ENCODE measurements around the gene UBE3B.

Gene UBE3B

DNA sequence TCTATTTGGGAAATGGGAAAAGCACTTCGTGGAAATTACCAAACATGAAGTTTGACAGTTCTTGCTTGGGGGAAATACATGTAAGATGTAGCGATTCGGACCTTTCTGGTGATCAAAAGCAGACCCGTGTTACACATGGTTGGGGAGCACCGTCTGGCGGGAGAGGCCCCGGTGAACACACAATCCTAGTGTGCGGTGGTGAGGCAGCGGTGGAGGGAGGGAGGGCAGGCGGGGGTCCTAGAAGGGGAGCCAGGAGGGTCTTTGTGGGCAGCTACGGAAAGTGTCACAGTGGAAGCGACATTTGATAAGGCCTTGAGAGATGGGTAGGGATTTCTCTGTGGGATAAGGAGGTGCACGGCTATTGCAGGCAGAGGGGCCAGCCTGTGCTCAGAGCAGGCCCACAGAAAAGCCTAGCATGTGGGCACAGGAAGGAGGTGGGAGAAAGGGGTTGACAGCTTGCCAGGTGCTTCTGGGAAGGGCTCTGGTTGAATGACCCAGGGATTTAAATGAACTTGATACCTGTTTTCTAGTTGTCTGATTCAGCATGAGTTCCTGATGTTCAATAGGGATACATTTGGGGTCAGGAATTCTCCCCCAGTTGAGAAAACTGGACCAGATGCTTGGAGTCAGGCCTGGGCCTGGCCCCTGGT lies 103.4 kb downstream of the UBE3B start:
- no peak for DNase-seq

GRCh38 chr12:109581334-109581691 lies 103.9 kb downstream of the UBE3B start:
- no peak for DNase-seq

GRCh38 chr12:109581856-109582255 lies 104.4 kb downstream of the UBE3B start:
- no peak for DNase-seq

GRCh38 chr12:109582636-109583035 lies 105.2 kb downstream of the UBE3B start:
- no peak for DNase-seq

GRCh38 chr12:109583733-109584132 lies 106.3 kb downstream of the UBE3B start:
- no peak for DNase-seq
